Astrocyte of the spinal cord (primary cell): Measurements from ENCODE around the gene TBC1D22A.
A peak's percentile ranks its signal among the peaks of the same experiment; 100 is the strongest.

ENCODE experiments used
- DNase-seq: peaks from one replicate; pipeline ENCODE4 v3.0.0; 2011; ENCODE audit warnings: low read depth, low spot score
- H3K4me3 ChIP-seq: 2 replicates; pipeline ENCODE4 v1.5.1; 2011; ENCODE audit warnings: low read depth, mild to moderate bottlenecking, low read length, moderate library complexity
- CTCF ChIP-seq: IDR thresholded peaks from 2 replicates; pipeline ENCODE4 v1.5.1; 2012; ENCODE audit warnings: low read depth, mild to moderate bottlenecking, low read length, inconsistent platforms
- in situ Hi-C: cut with HindIII; loops from 2 replicates; pipeline ENCODE4 v1.10.0; 2017; ENCODE audit warnings: low sequenced_read_pairs

Gene TBC1D22A

GRCh38 chr22:46979506-46979905 lies 217.1 kb downstream of the TBC1D22A start:
- DNase-seq: no peak
- no peak for TF ChIP-seq CTCF
- no peak overlapping the region for H3K4me3 ChIP-seq
- in situ Hi-C loops: no loop called here

DNA sequence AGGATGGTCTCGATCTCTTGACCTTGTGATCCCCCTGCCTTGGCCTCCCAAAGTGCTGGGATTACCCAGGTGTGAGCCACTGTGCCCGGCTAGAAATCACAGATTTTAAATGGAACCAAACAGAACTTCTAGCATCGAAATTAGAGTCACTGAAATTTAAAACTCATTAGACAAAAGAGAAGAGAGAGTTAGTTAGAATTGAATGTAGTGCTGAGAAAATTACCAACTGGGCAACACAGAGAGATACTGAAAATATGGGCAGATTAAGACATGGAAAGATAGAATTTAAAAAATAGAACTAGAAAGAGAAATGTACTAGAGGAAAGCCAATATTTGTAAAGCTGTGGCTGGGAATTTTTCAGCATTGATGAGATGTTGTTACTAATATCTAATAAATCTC lies 217.9 kb downstream of the TBC1D22A start:
- TF ChIP-seq CTCF: no peak
- DNase-seq: no peak
- in situ Hi-C loops: no loop called here
- H3K4me3 ChIP-seq: no peak overlapping the region

- no peak overlapping the region for H3K4me3 ChIP-seq
- DNase-seq: no peak
- in situ Hi-C loops: no loop called here
- TF ChIP-seq CTCF: no peak
Observed at GRCh38 chr22:46982635-46983034, 220.2 kb downstream of the TBC1D22A start.

DNA sequence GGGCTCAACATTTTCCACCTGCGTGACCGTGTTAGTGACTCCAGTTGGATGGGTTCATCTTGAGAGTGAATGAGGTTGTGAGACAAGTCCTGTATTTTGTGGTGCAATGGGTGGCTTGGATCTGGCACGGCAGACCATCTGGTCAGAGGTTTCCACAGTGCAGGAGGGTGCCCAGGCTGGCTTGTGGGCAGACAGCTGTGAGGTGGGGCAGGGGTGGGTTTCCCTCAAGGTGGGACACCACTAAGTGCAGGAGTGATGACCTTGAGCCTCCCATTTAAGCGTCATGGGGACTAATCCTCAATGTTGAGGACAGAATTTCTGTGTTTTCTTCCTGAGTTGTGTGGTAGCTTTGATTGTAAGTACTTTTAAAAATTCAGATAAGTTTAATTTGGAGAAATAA lies 220.6 kb downstream of the TBC1D22A start:
- no peak overlapping the region for H3K4me3 ChIP-seq
- no peak for DNase-seq
- no peak for TF ChIP-seq CTCF
- in situ Hi-C loops: no loop called here

- DNase-seq: peak; percentile 74
- in situ Hi-C loops: no loop called here
- no peak overlapping the region for H3K4me3 ChIP-seq
- no peak for TF ChIP-seq CTCF
Observed at GRCh38 chr22:46984751-46985506, 222.5 kb downstream of the TBC1D22A start.

- peak; percentile 21 for TF ChIP-seq CTCF
- no peak for DNase-seq
- in situ Hi-C loops: no loop called here
- H3K4me3 ChIP-seq: no peak overlapping the region
Observed at GRCh38 chr22:46985507-46985882, 223.0 kb downstream of the TBC1D22A start.

DNA sequence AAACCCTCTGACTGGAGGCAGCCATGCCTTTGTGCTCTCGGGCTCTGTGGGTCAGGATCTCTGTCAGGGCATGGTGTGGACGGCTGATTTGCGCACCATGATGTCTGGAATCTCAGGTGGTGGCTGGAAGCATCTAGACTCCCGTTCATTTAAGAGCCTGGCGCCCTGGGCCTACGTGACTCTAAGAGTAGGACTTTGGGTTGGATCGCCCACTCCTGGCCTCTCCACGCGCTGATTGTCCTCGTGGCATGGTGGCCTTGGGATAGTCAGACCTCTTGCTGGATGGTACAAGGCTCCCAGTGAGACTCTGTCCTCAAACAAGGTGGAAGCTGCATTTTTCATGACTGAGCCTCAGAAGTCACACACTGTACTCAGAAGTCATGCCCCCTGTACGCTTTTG lies 224.3 kb downstream of the TBC1D22A start:
- no peak overlapping the region for H3K4me3 ChIP-seq
- no peak for TF ChIP-seq CTCF
- DNase-seq: no peak
- in situ Hi-C loops: no loop called here
